Naive thymus-derived CD8-positive, alpha-beta T cell (primary cell): ENCODE results near the gene SKAP1. TPM values are rescaled to one million over a fixed set of nuclear protein-coding genes. Genes with fewer than 3 reads are reported as not detected.
"Not testable (repeated sequence)": the region's sequence is repeated elsewhere in the genome, so short reads cannot be mapped to it uniquely, and the experiment has no call there.

ENCODE experiments used
- ATAC-seq, 2 donors: fragments of 150-1000 bp; cut with Tn5 transposase in 1 of 2; sonication (Bioruptor Pico), chemical (Tn5 transposase) in 1 of 2; 1 replicate in 1 of 2; 2 replicates in 1 of 2; pipeline ENCODE4 v1.10.0; 2021; ENCODE audit warnings: mild to moderate bottlenecking in 2 of 2, moderate library complexity in 2 of 2
- POLR2A ChIA-PET: fragments of 350-600 bp; sonication (Branson Sonifier 250); formaldehyde crosslinking; loops from one replicate; lab custom pipeline; 2021; ENCODE audit warnings: antibody characterized with exemption; lab: Charles Lee
- DNase-seq, 10 donors: peaks; one replicate each; pipeline versions ENCODE4 v3.0.0 to v3.0.0-alpha.2; 2020 to 2022
- H3K27ac Mint-ChIP-seq, 10 donors: one replicate each; pipeline ENCODE4 v1.8.0; 2020 to 2022; ENCODE audit warnings: mild to moderate bottlenecking in 10 of 10, mixed read lengths in 10 of 10, moderate library complexity in 4 of 10, inconsistent platforms in 1 of 10
- H3K27me3 Mint-ChIP-seq, 5 donors: one replicate each; pipeline ENCODE4 v1.8.0; 2021 to 2022; ENCODE audit warnings: mixed read lengths in 5 of 5
- H3K36me3 Mint-ChIP-seq, 3 donors: one replicate each; pipeline ENCODE4 v1.8.0; 2020 to 2022; ENCODE audit warnings: mixed read lengths in 3 of 3, mild to moderate bottlenecking in 2 of 3, inconsistent platforms in 1 of 3
- H3K4me1 Mint-ChIP-seq, 4 donors: one replicate each; pipeline ENCODE4 v1.8.0; 2021 to 2022; ENCODE audit warnings: mixed read lengths in 4 of 4
- H3K4me3 Mint-ChIP-seq, 10 donors: one replicate each; pipeline ENCODE4 v1.8.0; 2020 to 2022; ENCODE audit warnings: mild to moderate bottlenecking in 10 of 10, mixed read lengths in 10 of 10, moderate library complexity in 6 of 10, inconsistent platforms in 1 of 10
- H3K9me3 Mint-ChIP-seq, 9 donors: one replicate each; pipeline ENCODE4 v1.8.0; 2020 to 2022; ENCODE audit warnings: mixed read lengths in 9 of 9, mild to moderate bottlenecking in 3 of 9, inconsistent platforms in 1 of 9, moderate library complexity in 1 of 9
- polyA plus RNA-seq, 3 donors: library from polyadenylated mRNA; unstranded; fragments of 300-500 nt; fragmentation: Illumina TruSeq; gene quantifications; one replicate each; pipeline ENCODE4 v1.2.3, GENCODE V29; 2021
- total RNA-seq, 8 experiments: library from RNA in 2 of 8; stranded (reverse) in 2 of 8; gene quantifications; one replicate each; pipeline ENCODE4 v1.2.3 and lab custom pipeline; 2021 to 2026

Gene SKAP1
- total and polyA plus RNA-seq, 5 experiments from 2014 or later, result 73.0 to 237 (median 223) TPM

GRCh38 chr17:48378708-48379392, 51.2 kb downstream of the SKAP1 start:
- no peak overlapping the region for H3K27ac Mint-ChIP-seq
- H3K4me3 Mint-ChIP-seq, result no peak overlapping the region
- no peak for DNase-seq
- H3K27me3 Mint-ChIP-seq, result no peaks in the 10 kb centered on the region
- POLR2A ChIA-PET, result interaction anchor here (0.7 to 1.0 kb wide), 2 partner anchors 20 to 74 kb away, joined by 3 read pairs; no protein-coding TSS in a partner anchor
- peaks cover 0 to under 1% (median 0%) of the 10 kb centered on the region in 9 donors for H3K9me3 Mint-ChIP-seq
- H3K4me1 Mint-ChIP-seq, result peaks cover 7 to 34% (median 26%) of the 10 kb centered on the region in 4 donors
- no peak for ATAC-seq
- H3K36me3 Mint-ChIP-seq, result peaks cover 0 to 51% (median 26%) of the 10 kb centered on the region in 3 donors

- Mint-ChIP-seq H3K9me3 (no peaks in the 10 kb centered on the region), H3K27me3 (no peaks in the 10 kb centered on the region), H3K36me3 (peaks cover 0 to 50% (median 26%) of the 10 kb centered on the region in 3 donors), H3K4me3 (no peak overlapping the region), H3K27ac (no peak overlapping the region), H3K4me1 (peaks cover 9 to 39% (median 30%) of the 10 kb centered on the region in 4 donors)
- DNase-seq (no peak), ATAC-seq (no peak)
- POLR2A ChIA-PET, result interaction anchor here (1.1 kb wide), 1 partner anchor 9 kb away, joined by 3 read pairs; no protein-coding TSS in a partner anchor
Observed at GRCh38 chr17:48378238-48378637, 51.8 kb downstream of the SKAP1 start.

- H3K36me3 Mint-ChIP-seq, result peaks cover 0 to 48% (median 14%) of the 10 kb centered on the region in 3 donors
- H3K9me3 Mint-ChIP-seq, result no peaks in the 10 kb centered on the region
Observed at GRCh38 chr17:48376682-48377325, 53.2 kb downstream of the SKAP1 start.

GRCh38 chr17:48375356-48375755, 54.7 kb downstream of the SKAP1 start:
- H3K4me3 Mint-ChIP-seq, result no peak overlapping the region
- DNase-seq, result no peak
- POLR2A ChIA-PET, result interaction anchor here (1.2 kb wide), 1 partner anchor 78 kb away, joined by 4 read pairs; no protein-coding TSS in a partner anchor
- peaks cover 0 to 42% (median 5%) of the 10 kb centered on the region in 3 donors for H3K36me3 Mint-ChIP-seq
- no peaks in the 10 kb centered on the region for H3K27me3 Mint-ChIP-seq
- ATAC-seq, result no peak
- H3K27ac Mint-ChIP-seq, result no peak overlapping the region
- H3K9me3 Mint-ChIP-seq, result no peaks in the 10 kb centered on the region
- peaks cover 14 to 41% (median 34%) of the 10 kb centered on the region in 4 donors for H3K4me1 Mint-ChIP-seq

More at GRCh38 chr17:48376682-48377325, 53.2 kb downstream of the SKAP1 start:
- ATAC-seq, result no peak
- no peak overlapping the region for H3K27ac Mint-ChIP-seq
- no peaks in the 10 kb centered on the region for H3K27me3 Mint-ChIP-seq
- H3K4me3 Mint-ChIP-seq, result no peak overlapping the region
- peaks cover 12 to 39% (median 32%) of the 10 kb centered on the region in 4 donors for H3K4me1 Mint-ChIP-seq
- POLR2A ChIA-PET, result interaction anchor here (1.1 kb wide), 1 partner anchor 10 kb away, joined by 3 read pairs; no protein-coding TSS in a partner anchor
- no peak for DNase-seq

- DNase-seq (peak in 6 of 10 donors; percentile 6 to 25 (median 12)), ATAC-seq (peak; percentile 44 to 58)
- H3K27me3 Mint-ChIP-seq, result no peaks in the 10 kb centered on the region
- no peaks in the 10 kb centered on the region for H3K9me3 Mint-ChIP-seq
- peaks cover 0 to 40% (median 3%) of the 10 kb centered on the region in 3 donors for H3K36me3 Mint-ChIP-seq
- no peak overlapping the region for H3K4me3 Mint-ChIP-seq
- H3K27ac Mint-ChIP-seq, result peak overlapping the region in 2 of 10 donors; percentile 45 to 72
- H3K4me1 Mint-ChIP-seq, result peaks cover 15 to 41% (median 37%) of the 10 kb centered on the region in 4 donors
- POLR2A ChIA-PET, result interaction anchor here (1.2 kb wide), 1 partner anchor 79 kb away, joined by 4 read pairs; no protein-coding TSS in a partner anchor
Observed at GRCh38 chr17:48374650-48375230, 55.3 kb downstream of the SKAP1 start.

GRCh38 chr17:48373883-48374282, 56.1 kb downstream of the SKAP1 start:
- Mint-ChIP-seq H3K4me3 (peak overlapping the region in 2 of 10 donors; percentile 14 to 64), H3K27me3 (no peaks in the 10 kb centered on the region), H3K4me1 (peaks cover 15 to 42% (median 40%) of the 10 kb centered on the region in 4 donors), H3K9me3 (no peaks in the 10 kb centered on the region), H3K36me3 (peaks cover 0 to 36% (median 4%) of the 10 kb centered on the region in 3 donors), H3K27ac (peak overlapping the region in 5 of 10 donors; percentile 8 to 72 (median 49))
- POLR2A ChIA-PET, result no interaction called here
- ATAC-seq, result no peak
- DNase-seq, result no peak

GRCh38 chr17:48373130-48373830, 56.7 kb downstream of the SKAP1 start:
- Mint-ChIP-seq H3K27ac (peak overlapping the region in 6 of 10 donors; percentile 43 to 72 (median 56)), H3K27me3 (no peaks in the 10 kb centered on the region), H3K4me1 (peaks cover 17 to 48% (median 45%) of the 10 kb centered on the region in 4 donors), H3K4me3 (peak overlapping the region in 4 of 10 donors; percentile 11 to 64 (median 18)), H3K36me3 (peaks cover 0 to 42% (median 4%) of the 10 kb centered on the region in 3 donors), H3K9me3 (no peaks in the 10 kb centered on the region)
- POLR2A ChIA-PET, result interaction anchor here (0.6 kb wide), 1 partner anchor 29 kb away, joined by 5 read pairs; no protein-coding TSS in a partner anchor
- DNase-seq (no peak), ATAC-seq (no peak)

GRCh38 chr17:48368967-48369366, 61.0 kb downstream of the SKAP1 start:
- H3K4me3 Mint-ChIP-seq, DNase-seq, H3K27me3 Mint-ChIP-seq, H3K27ac Mint-ChIP-seq, POLR2A ChIA-PET, H3K9me3 Mint-ChIP-seq, ATAC-seq: not testable (repeated sequence)
- Mint-ChIP-seq H3K4me1 (peaks cover 24 to 61% (median 55%) of the 10 kb centered on the region in 4 donors), H3K36me3 (peaks cover 0 to 61% (median 5%) of the 10 kb centered on the region in 3 donors)

- POLR2A ChIA-PET, result no interaction called here
- ATAC-seq (no peak), DNase-seq (no peak)
- Mint-ChIP-seq H3K36me3 (peaks cover 0 to 61% (median 5%) of the 10 kb centered on the region in 3 donors), H3K27ac (peak overlapping the region in 4 of 10 donors; percentile 0 to 28 (median 6)), H3K27me3 (no peaks in the 10 kb centered on the region), H3K9me3 (no peaks in the 10 kb centered on the region), H3K4me1 (peaks cover 20 to 59% (median 50%) of the 10 kb centered on the region in 4 donors), H3K4me3 (no peak overlapping the region)
Observed at GRCh38 chr17:48368352-48368908, 61.6 kb downstream of the SKAP1 start.

- no peak for ATAC-seq
- no peak overlapping the region for H3K4me3 Mint-ChIP-seq
- H3K27me3 Mint-ChIP-seq, result no peaks in the 10 kb centered on the region
- peaks cover 9 to 48% (median 33%) of the 10 kb centered on the region in 4 donors for H3K4me1 Mint-ChIP-seq
- no peaks in the 10 kb centered on the region for H3K9me3 Mint-ChIP-seq
- H3K27ac Mint-ChIP-seq, result peak overlapping the region in 4 of 10 donors; percentile 27 to 66 (median 46)
- DNase-seq, result no peak
- POLR2A ChIA-PET, result interaction anchor here (0.6 to 1.1 kb wide), 2 partner anchors 78 to 91 kb away, joined by 3 read pairs; no protein-coding TSS in a partner anchor
- peaks cover 0 to 55% (median 4%) of the 10 kb centered on the region in 3 donors for H3K36me3 Mint-ChIP-seq
Observed at GRCh38 chr17:48363161-48363560, 66.9 kb downstream of the SKAP1 start.

GRCh38 chr17:48360861-48361633, 69.0 kb downstream of the SKAP1 start:
- H3K9me3 Mint-ChIP-seq, DNase-seq, ATAC-seq, H3K27me3 Mint-ChIP-seq, H3K4me3 Mint-ChIP-seq: not testable (repeated sequence)
- Mint-ChIP-seq H3K27ac (peak overlapping the region in 5 of 10 donors; percentile 1 to 43 (median 15)), H3K4me1 (peaks cover 6 to 43% (median 25%) of the 10 kb centered on the region in 4 donors), H3K36me3 (peaks cover 0 to 40% (median 1%) of the 10 kb centered on the region in 3 donors)
- POLR2A ChIA-PET, result interaction anchor here (1.2 kb wide), 1 partner anchor 93 kb away, joined by 3 read pairs; no protein-coding TSS in a partner anchor
